ENCODE results near the gene HEMK1.

GRCh38 chr3:50574444-50574831 is 5.1 kb downstream of the HEMK1 start:
- TF ChIP-seq POLR2A (IDR thresholded peaks at IDR 0.05) (no peak), CTCF (IDR thresholded peaks at IDR 0.05) (no peak)

Data from body of pancreas (tissue), 4 donors.